Measurements from ENCODE around the gene MIPEP. TPM values are rescaled to one million over a fixed set of nuclear protein-coding genes. Genes with fewer than 3 reads are reported as not detected.

The MIPEP gene
- total RNA-seq, 1 experiment from 2014 or later, result 24.7 TPM

GRCh38 chr13:23866420-23867026, 22.7 kb downstream of the MIPEP start:
- Mint-ChIP-seq H3K27ac (ENCODE audit: low read depth, unreplicated experiment) (no peak overlapping the region), H3K4me1 (ENCODE audit: insufficient read depth, unreplicated experiment) (no peaks in the 10 kb centered on the region), H3K36me3 (ENCODE audit: insufficient read depth, unreplicated experiment) (peaks cover 15% of the 10 kb centered on the region), H3K4me3 (ENCODE audit: unreplicated experiment) (no peak overlapping the region), H3K9me3 (ENCODE audit: unreplicated experiment) (no peaks in the 10 kb centered on the region), H3K27me3 (ENCODE audit: insufficient read depth, unreplicated experiment) (no peaks in the 10 kb centered on the region)
- no TSS peak for BruUV-seq (replicated peaks)
- no peak for TF ChIP-seq CTCF (IDR thresholded peaks at IDR 0.05; ENCODE audit: unreplicated experiment)
- DNase-seq (ENCODE audit: unreplicated experiment), result no peak
- ChIA-PET POLR2A (interaction anchor here (0.9 to 1.1 kb wide), 2 partner anchors 19 to 157 kb away, joined by 3 read pairs; no protein-coding TSS in a partner anchor), CTCF (interaction anchor here (1.6 kb wide), 1 partner anchor 9 kb away, joined by 4 read pairs; no protein-coding TSS in a partner anchor)
- intact Hi-C loops (cut with micrococcal nuclease), result no loop called here

GRCh38 chr13:23865906-23866305, 23.3 kb downstream of the MIPEP start:
- H3K36me3 Mint-ChIP-seq (ENCODE audit: insufficient read depth, unreplicated experiment), result peaks cover 16% of the 10 kb centered on the region
- no TSS peak for BruUV-seq (replicated peaks)
- no peaks in the 10 kb centered on the region for H3K9me3 Mint-ChIP-seq (ENCODE audit: unreplicated experiment)
- no peak for DNase-seq (ENCODE audit: unreplicated experiment)
- H3K4me3 Mint-ChIP-seq (ENCODE audit: unreplicated experiment), result no peak overlapping the region
- TF ChIP-seq CTCF (IDR thresholded peaks at IDR 0.05; ENCODE audit: unreplicated experiment), result no peak
- H3K27me3 Mint-ChIP-seq (ENCODE audit: insufficient read depth, unreplicated experiment), result no peaks in the 10 kb centered on the region
- intact Hi-C loops (cut with micrococcal nuclease), result no loop called here
- ChIA-PET POLR2A (interaction anchor here (0.9 to 1.1 kb wide), 2 partner anchors 18 to 157 kb away, joined by 3 read pairs; no protein-coding TSS in a partner anchor), CTCF (interaction anchor here (1.6 kb wide), 1 partner anchor 9 kb away, joined by 4 read pairs; no protein-coding TSS in a partner anchor)
- no peaks in the 10 kb centered on the region for H3K4me1 Mint-ChIP-seq (ENCODE audit: insufficient read depth, unreplicated experiment)
- H3K27ac Mint-ChIP-seq (ENCODE audit: low read depth, unreplicated experiment), result no peak overlapping the region

GRCh38 chr13:23865026-23865425, 24.2 kb downstream of the MIPEP start:
- TF ChIP-seq CTCF (IDR thresholded peaks at IDR 0.05; ENCODE audit: unreplicated experiment), result no peak
- no peaks in the 10 kb centered on the region for H3K9me3 Mint-ChIP-seq (ENCODE audit: unreplicated experiment)
- POLR2A ChIA-PET, result no interaction called here
- H3K27me3 Mint-ChIP-seq (ENCODE audit: insufficient read depth, unreplicated experiment), result no peaks in the 10 kb centered on the region
- CTCF ChIA-PET, result no interaction called here
- no TSS peak for BruUV-seq (replicated peaks)
- no peak overlapping the region for H3K4me3 Mint-ChIP-seq (ENCODE audit: unreplicated experiment)
- no peak for DNase-seq (ENCODE audit: unreplicated experiment)
- no peaks in the 10 kb centered on the region for H3K4me1 Mint-ChIP-seq (ENCODE audit: insufficient read depth, unreplicated experiment)
- intact Hi-C loops (cut with micrococcal nuclease), result no loop called here
- no peak overlapping the region for H3K27ac Mint-ChIP-seq (ENCODE audit: low read depth, unreplicated experiment)
- H3K36me3 Mint-ChIP-seq (ENCODE audit: insufficient read depth, unreplicated experiment), result peaks cover 21% of the 10 kb centered on the region

- Mint-ChIP-seq H3K4me1 (ENCODE audit: insufficient read depth, unreplicated experiment) (no peaks in the 10 kb centered on the region), H3K4me3 (ENCODE audit: unreplicated experiment) (no peak overlapping the region), H3K9me3 (ENCODE audit: unreplicated experiment) (no peaks in the 10 kb centered on the region), H3K27ac (ENCODE audit: low read depth, unreplicated experiment) (no peak overlapping the region), H3K36me3 (ENCODE audit: insufficient read depth, unreplicated experiment) (peaks cover 24% of the 10 kb centered on the region), H3K27me3 (ENCODE audit: insufficient read depth, unreplicated experiment) (no peaks in the 10 kb centered on the region)
- TF ChIP-seq CTCF (IDR thresholded peaks at IDR 0.05; ENCODE audit: unreplicated experiment), result no peak
- CTCF ChIA-PET, result interaction anchor here (0.8 kb wide), 1 partner anchor 198 kb away, joined by 5 read pairs; no protein-coding TSS in a partner anchor
- DNase-seq (ENCODE audit: unreplicated experiment), result no peak
- POLR2A ChIA-PET, result no interaction called here
- intact Hi-C loops (cut with micrococcal nuclease), result no loop called here
- no TSS peak for BruUV-seq (replicated peaks)
Observed at GRCh38 chr13:23861310-23861709, 27.9 kb downstream of the MIPEP start.
